ENCODE results near the gene KDM5C. TPM values are rescaled to one million over a fixed set of nuclear protein-coding genes. Genes with fewer than 3 reads are reported as not detected.

Gene KDM5C
- total and polyA plus RNA-seq, 2 donors (not counting 1 experiment from before 2014, with no cell fraction given), result 30.5 to 83.6 TPM

DNA sequence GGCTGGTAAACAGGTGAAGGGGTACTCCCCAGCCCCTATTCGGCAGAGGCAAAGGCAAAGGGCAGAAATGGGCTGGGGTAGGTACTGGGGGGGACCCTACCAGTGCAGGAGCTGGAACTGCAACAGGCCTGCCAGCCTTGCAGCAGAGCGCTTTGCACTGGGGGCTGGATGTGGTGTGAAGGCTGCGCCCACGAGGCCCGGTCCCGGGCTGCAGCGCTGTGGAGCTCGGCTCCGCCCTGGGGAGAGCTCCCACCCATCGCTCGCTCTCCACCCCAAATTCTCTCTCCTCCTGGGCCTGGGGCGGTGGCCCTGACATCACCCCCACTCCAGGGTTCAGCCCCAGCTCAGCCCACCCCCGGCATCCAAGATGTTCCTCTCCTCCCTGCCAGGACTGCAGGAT is 32.2 kb upstream of the KDM5C start:
- Histone ChIP-seq H3K27me3 (ENCODE audit: control insufficient read depth, insufficient read depth, low read length) (no peaks in the 10 kb centered on the region), H3K4me2 (ENCODE audit: extremely low read depth, insufficient read depth, low read length) (no peak overlapping the region), H3K79me2 (ENCODE audit: control insufficient read depth, insufficient read depth, low read length) (no peaks in the 10 kb centered on the region), H3K4me3 (replicated peaks in 1 of 4; ENCODE audit: control extremely low read depth in 1 of 4, insufficient read depth in 1 of 4, low read depth in 3 of 4, low read length in 4 of 4) (no peak overlapping the region), H3K27ac (ENCODE audit: insufficient read depth, low read length) (no peak overlapping the region), H3K36me3 (ENCODE audit: control insufficient read depth, insufficient read depth, low read length) (no peaks in the 10 kb centered on the region), H2AFZ (ENCODE audit: low read length) (no peak overlapping the region), H3K9me3 (ENCODE audit: control insufficient read depth, insufficient read depth, low read depth, low read length) (no peaks in the 10 kb centered on the region), H4K20me1 (ENCODE audit: control insufficient read depth, extremely low read depth, insufficient read depth, low read length) (no peaks in the 10 kb centered on the region), H3K9ac (ENCODE audit: insufficient read depth, low read length) (no peak overlapping the region), H3K4me1 (ENCODE audit: control insufficient read depth, extremely low read depth, insufficient read depth, low read length) (no peaks in the 10 kb centered on the region)
- no peak for TF ChIP-seq EZH2 (IDR thresholded peaks at IDR 0.05; ENCODE audit: low read length, missing control alignments)
- TF ChIP-seq, protein P1, sequence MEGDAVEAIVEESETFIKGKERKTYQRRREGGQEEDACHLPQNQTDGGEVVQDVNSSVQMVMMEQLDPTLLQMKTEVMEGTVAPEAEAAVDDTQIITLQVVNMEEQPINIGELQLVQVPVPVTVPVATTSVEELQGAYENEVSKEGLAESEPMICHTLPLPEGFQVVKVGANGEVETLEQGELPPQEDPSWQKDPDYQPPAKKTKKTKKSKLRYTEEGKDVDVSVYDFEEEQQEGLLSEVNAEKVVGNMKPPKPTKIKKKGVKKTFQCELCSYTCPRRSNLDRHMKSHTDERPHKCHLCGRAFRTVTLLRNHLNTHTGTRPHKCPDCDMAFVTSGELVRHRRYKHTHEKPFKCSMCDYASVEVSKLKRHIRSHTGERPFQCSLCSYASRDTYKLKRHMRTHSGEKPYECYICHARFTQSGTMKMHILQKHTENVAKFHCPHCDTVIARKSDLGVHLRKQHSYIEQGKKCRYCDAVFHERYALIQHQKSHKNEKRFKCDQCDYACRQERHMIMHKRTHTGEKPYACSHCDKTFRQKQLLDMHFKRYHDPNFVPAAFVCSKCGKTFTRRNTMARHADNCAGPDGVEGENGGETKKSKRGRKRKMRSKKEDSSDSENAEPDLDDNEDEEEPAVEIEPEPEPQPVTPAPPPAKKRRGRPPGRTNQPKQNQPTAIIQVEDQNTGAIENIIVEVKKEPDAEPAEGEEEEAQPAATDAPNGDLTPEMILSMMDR (conservative IDR thresholded peaks at IDR 0.05 in 1 of 2, IDR thresholded peaks at IDR 0.05 in 1 of 2; ENCODE audit: low read depth in 1 of 2, low read length in 2 of 2), result no peak
- no peak for DNase-seq (ENCODE audit: low read depth in 2 of 2)

DNA sequence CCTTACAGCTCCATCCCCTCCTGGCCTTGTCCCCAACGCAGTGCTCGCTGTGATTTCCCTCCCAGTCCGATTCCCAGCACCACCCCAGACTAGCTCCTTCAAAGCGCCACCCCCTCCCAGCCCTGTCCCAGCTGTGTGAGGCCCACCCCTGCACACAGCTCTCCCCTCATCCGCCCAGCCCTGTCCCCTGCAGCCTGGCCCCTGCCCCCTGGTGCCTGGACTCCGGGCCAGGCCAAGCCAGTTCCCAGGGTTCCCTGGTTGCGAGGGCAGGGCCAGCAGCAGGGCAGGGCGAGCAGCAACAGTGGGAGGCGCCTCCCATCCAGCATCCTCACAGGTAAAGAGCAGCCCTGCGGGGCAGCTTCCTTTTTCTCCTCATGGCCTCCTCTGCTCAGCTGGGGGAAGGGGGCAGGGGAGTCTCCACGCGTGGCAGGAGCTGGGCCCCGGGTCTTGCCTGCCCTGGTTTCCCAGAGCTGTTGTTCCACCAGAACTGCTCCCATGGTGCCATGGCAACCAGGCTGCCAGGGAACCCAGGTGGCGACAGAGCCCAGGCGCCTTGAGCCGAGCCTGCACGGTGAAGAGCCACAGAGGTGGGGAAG is 31.5 kb upstream of the KDM5C start:
- Histone ChIP-seq H3K4me3 (replicated peaks in 1 of 4; ENCODE audit: control extremely low read depth in 1 of 4, insufficient read depth in 1 of 4, low read depth in 3 of 4, low read length in 4 of 4) (no peak overlapping the region), H2AFZ (ENCODE audit: low read length) (no peak overlapping the region), H3K9me3 (ENCODE audit: control insufficient read depth, insufficient read depth, low read depth, low read length) (no peaks in the 10 kb centered on the region), H3K27me3 (ENCODE audit: control insufficient read depth, insufficient read depth, low read length) (no peaks in the 10 kb centered on the region), H3K4me2 (ENCODE audit: extremely low read depth, insufficient read depth, low read length) (no peak overlapping the region), H3K36me3 (ENCODE audit: control insufficient read depth, insufficient read depth, low read length) (no peaks in the 10 kb centered on the region), H4K20me1 (ENCODE audit: control insufficient read depth, extremely low read depth, insufficient read depth, low read length) (no peaks in the 10 kb centered on the region), H3K9ac (ENCODE audit: insufficient read depth, low read length) (no peak overlapping the region), H3K79me2 (ENCODE audit: control insufficient read depth, insufficient read depth, low read length) (no peaks in the 10 kb centered on the region), H3K27ac (ENCODE audit: insufficient read depth, low read length) (no peak overlapping the region), H3K4me1 (ENCODE audit: control insufficient read depth, extremely low read depth, insufficient read depth, low read length) (no peaks in the 10 kb centered on the region)
- TF ChIP-seq, protein P1 (conservative IDR thresholded peaks at IDR 0.05 in 1 of 2, IDR thresholded peaks at IDR 0.05 in 1 of 2; ENCODE audit: low read depth in 1 of 2, low read length in 2 of 2), result no peak
- no peak for TF ChIP-seq EZH2 (IDR thresholded peaks at IDR 0.05; ENCODE audit: low read length, missing control alignments)
- no peak for DNase-seq (ENCODE audit: low read depth in 2 of 2)

DNA sequence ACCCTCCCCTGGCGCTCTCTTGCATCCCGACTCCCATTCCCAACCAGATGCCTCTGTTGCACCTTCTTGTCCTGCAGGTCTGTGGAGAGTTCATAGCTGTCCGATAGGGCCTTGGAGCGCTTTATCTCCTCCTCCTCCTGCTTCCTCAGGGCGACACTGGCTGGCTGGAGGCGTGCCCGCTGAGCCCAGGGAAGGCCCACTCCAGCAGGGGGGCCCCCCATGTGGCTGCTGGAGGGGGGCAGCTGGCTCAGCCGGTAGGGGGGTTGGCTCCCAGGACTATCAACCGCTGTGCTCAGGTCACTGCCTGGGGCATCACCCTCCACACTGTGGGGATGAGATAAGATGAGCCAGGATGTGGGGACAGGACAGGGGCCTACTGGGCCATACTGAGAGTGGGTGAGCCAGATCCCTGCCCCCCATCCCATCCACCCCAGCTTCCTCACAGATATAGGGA is 30.8 kb upstream of the KDM5C start:
- Histone ChIP-seq H3K27me3 (ENCODE audit: control insufficient read depth, insufficient read depth, low read length) (no peaks in the 10 kb centered on the region), H3K4me3 (replicated peaks in 1 of 4; ENCODE audit: control extremely low read depth in 1 of 4, insufficient read depth in 1 of 4, low read depth in 3 of 4, low read length in 4 of 4) (no peak overlapping the region), H3K9ac (ENCODE audit: insufficient read depth, low read length) (no peak overlapping the region), H3K9me3 (ENCODE audit: control insufficient read depth, insufficient read depth, low read depth, low read length) (no peaks in the 10 kb centered on the region), H2AFZ (ENCODE audit: low read length) (no peak overlapping the region), H3K27ac (ENCODE audit: insufficient read depth, low read length) (no peak overlapping the region), H3K4me1 (ENCODE audit: control insufficient read depth, extremely low read depth, insufficient read depth, low read length) (no peaks in the 10 kb centered on the region), H3K79me2 (ENCODE audit: control insufficient read depth, insufficient read depth, low read length) (no peaks in the 10 kb centered on the region), H3K4me2 (ENCODE audit: extremely low read depth, insufficient read depth, low read length) (no peak overlapping the region), H4K20me1 (ENCODE audit: control insufficient read depth, extremely low read depth, insufficient read depth, low read length) (no peaks in the 10 kb centered on the region), H3K36me3 (ENCODE audit: control insufficient read depth, insufficient read depth, low read length) (no peaks in the 10 kb centered on the region)
- no peak for TF ChIP-seq EZH2 (IDR thresholded peaks at IDR 0.05; ENCODE audit: low read length, missing control alignments)
- TF ChIP-seq, protein P1 (conservative IDR thresholded peaks at IDR 0.05 in 1 of 2, IDR thresholded peaks at IDR 0.05 in 1 of 2; ENCODE audit: low read depth in 1 of 2, low read length in 2 of 2), result no peak
- no peak for DNase-seq (ENCODE audit: low read depth in 2 of 2)

Data from fibroblast of lung (primary cell).